GM23338 (cell line): Measurements from ENCODE around the gene ZNF831. TPM values are rescaled to one million over a fixed set of nuclear protein-coding genes. Genes with fewer than 3 reads are reported as not detected.
A peak's percentile ranks its signal among the peaks of the same experiment; 100 is the strongest.

Source experiments
- ATAC-seq: fragments of 200-7000 bp; cut with Tn5 transposase; 3 replicates; pipeline ENCODE4 v1.9.1; 2020
- DNase-seq: peaks from one replicate; pipeline ENCODE4 v3.0.0-alpha.2; 2015; ENCODE audit warnings: low spot score
- H2AFZ ChIP-seq: fragments of 200-600 bp; sonication (generic); 2 replicates; pipeline ENCODE4 v1.8.0; 2016; ENCODE audit warnings: antibody characterized with exemption, mild to moderate bottlenecking, moderate library complexity
- H3F3A ChIP-seq: fragments of 200-600 bp; sonication (generic); replicated peaks from 2 replicates; pipeline ENCODE4 v1.8.0; 2017; ENCODE audit warnings: antibody characterized with exemption, mixed run types, low read depth
- H3K27ac ChIP-seq: fragments of 200-600 bp; sonication (generic); 2 replicates; pipeline ENCODE4 v1.6.1; 2016; ENCODE audit warnings: low read depth
- H3K27me3 ChIP-seq: fragments of 200-600 bp; sonication (generic); 2 replicates; pipeline ENCODE4 v1.8.0; 2016; ENCODE audit warnings: mild to moderate bottlenecking, mixed run types, moderate library complexity; ENCODE audit not compliant: insufficient read depth
- H3K36me3 ChIP-seq: fragments of 200-600 bp; sonication (generic); 2 replicates; pipeline ENCODE4 v1.8.0; 2016; ENCODE audit warnings: mild to moderate bottlenecking; ENCODE audit not compliant: insufficient read depth
- H3K4me1 ChIP-seq: fragments of 200-600 bp; sonication (generic); 2 replicates; pipeline ENCODE4 v1.8.0; 2016; ENCODE audit warnings: mild to moderate bottlenecking, moderate library complexity; ENCODE audit not compliant: insufficient read depth
- H3K4me2 ChIP-seq: fragments of 200-600 bp; sonication (generic); 2 replicates; pipeline ENCODE4 v1.7.1; 2017; ENCODE audit warnings: mixed run types
- H3K4me3 ChIP-seq: fragments of 200-600 bp; sonication (generic); 2 replicates; pipeline ENCODE4 v1.6.1; 2016; ENCODE audit warnings: mixed run types
- H3K79me2 ChIP-seq: fragments of 200-600 bp; sonication (generic); replicated peaks from 2 replicates; pipeline ENCODE4 v1.8.0; 2017; ENCODE audit warnings: mild to moderate bottlenecking; ENCODE audit not compliant: insufficient read depth
- H3K9me2 ChIP-seq: fragments of 200-600 bp; sonication (generic); 2 replicates; pipeline ENCODE4 v1.8.0; 2017; ENCODE audit not compliant: insufficient read depth
- H4K20me1 ChIP-seq: fragments of 200-600 bp; sonication (generic); replicated peaks from 2 replicates; pipeline ENCODE4 v1.8.0; 2017; ENCODE audit warnings: mild to moderate bottlenecking; ENCODE audit not compliant: insufficient read depth
- H3K27ac Mint-ChIP-seq: 2 replicates; pipeline ENCODE4 v1.8.0; 2020; ENCODE audit warnings: inconsistent platforms, mild to moderate bottlenecking, moderate library complexity, mixed read lengths
- H3K27me3 Mint-ChIP-seq: 3 replicates; pipeline ENCODE4 v1.8.0; 2022; ENCODE audit warnings: low read depth, mild to moderate bottlenecking, moderate library complexity, mixed read lengths, inconsistent platforms; ENCODE audit not compliant: insufficient read depth, poor library complexity
- H3K36me3 Mint-ChIP-seq: 3 replicates; pipeline ENCODE4 v1.8.0; 2021; ENCODE audit warnings: low read depth, mild to moderate bottlenecking, inconsistent platforms, moderate library complexity, mixed read lengths
- H3K4me1 Mint-ChIP-seq: 3 replicates; pipeline ENCODE4 v1.8.0; 2020; ENCODE audit warnings: mild to moderate bottlenecking, inconsistent platforms, mixed read lengths
- H3K4me3 Mint-ChIP-seq: 3 replicates; pipeline ENCODE4 v1.8.0; 2021; ENCODE audit warnings: moderate library complexity, mild to moderate bottlenecking, inconsistent platforms, mixed read lengths
- H3K9me3 Mint-ChIP-seq: 3 replicates; pipeline ENCODE4 v1.8.0; 2020; ENCODE audit warnings: moderate library complexity, mild to moderate bottlenecking, inconsistent platforms, mixed read lengths
- CREB1 ChIP-seq: fragments of 250-450 bp; sonication (Bioruptor Pico); IDR thresholded peaks from 2 replicates; pipeline ENCODE4 v1.5.0; 2020; ENCODE audit warnings: low read depth, mild to moderate bottlenecking, moderate library complexity
- JUNB ChIP-seq: IDR thresholded peaks from one replicate; pipeline ENCODE4 v1.6.1; 2016; ENCODE audit warnings: antibody characterized with exemption; ENCODE audit not compliant: unreplicated experiment
- POLR2AphosphoS5 ChIP-seq: IDR thresholded peaks from 2 replicates; pipeline ENCODE4 v1.6.1; 2016; ENCODE audit warnings: antibody characterized with exemption, low read depth
- ZNF114 ChIP-seq: fragments of 250-450 bp; sonication (Bioruptor Pico); IDR thresholded peaks from 2 replicates; pipeline ENCODE4 v1.5.0; 2020; ENCODE audit warnings: mild to moderate bottlenecking, moderate library complexity
- ZNF331 ChIP-seq: fragments of 250-450 bp; sonication (Bioruptor Pico); IDR thresholded peaks from 2 replicates; pipeline ENCODE4 v1.5.0; 2020; ENCODE audit warnings: low read depth, mild to moderate bottlenecking, moderate library complexity
- ZNF462 ChIP-seq: fragments of 250-450 bp; sonication (Bioruptor Pico); IDR thresholded peaks from 2 replicates; pipeline ENCODE4 v1.5.0; 2020; ENCODE audit warnings: mild to moderate bottlenecking, moderate library complexity
- polyA plus RNA-seq: library from polyadenylated mRNA; unstranded; fragments of >200 nt; fragmentation: Nextera tagmentation; extraction: Ambion mirVana; gene quantifications from 2 replicates; pipeline ENCODE4 v1.2.1, GENCODE V29; 2016
- total RNA-seq: library from RNA; depleted of rRNA; stranded (reverse); fragments of >200 nt; shearing (Covaris generic); gene quantifications from 2 replicates; pipeline ENCODE4 v1.2.3, GENCODE V29; 2014
- TF ChIP-seq, protein P1 (sequence below): IDR thresholded peaks from one replicate; pipeline ENCODE4 v1.6.1; 2018; ENCODE audit warnings: antibody characterized with exemption; ENCODE audit not compliant: unreplicated experiment

ZNF831 gene
- total and polyA plus RNA-seq, 2 experiments from 2014 or later, result not detected

GRCh38 chr20:59138114-59138748, 25.4 kb upstream of the ZNF831 start:
- Histone ChIP-seq H3K27ac (no peak overlapping the region), H3K36me3 (peaks cover 3% of the 10 kb centered on the region; the same call in 1 of the 2 replicates), H3K9me2 (0 out of 2 replicates have a peak, but pooled peaks cover 4% of the 10 kb centered on the region), H3K27me3 (no peaks in the 10 kb centered on the region), H2AFZ (no peak overlapping the region), H3K4me1 (no peaks in the 10 kb centered on the region), H3K4me3 (no peak overlapping the region), H3K79me2 (no peaks in the 10 kb centered on the region), H4K20me1 (no peaks in the 10 kb centered on the region), H3F3A (no peaks in the 10 kb centered on the region), H3K4me2 (no peak overlapping the region)
- Mint-ChIP-seq H3K4me1 (no peaks in the 10 kb centered on the region), H3K27me3 (no peaks in the 10 kb centered on the region), H3K9me3 (peaks cover 48% of the 10 kb centered on the region), H3K27ac (no peak overlapping the region), H3K4me3 (no peak overlapping the region), H3K36me3 (peaks cover 12% of the 10 kb centered on the region)
- ATAC-seq (no peak), DNase-seq (no peak)
- no peak for TF ChIP-seq JUNB
- TF ChIP-seq, protein P1, sequence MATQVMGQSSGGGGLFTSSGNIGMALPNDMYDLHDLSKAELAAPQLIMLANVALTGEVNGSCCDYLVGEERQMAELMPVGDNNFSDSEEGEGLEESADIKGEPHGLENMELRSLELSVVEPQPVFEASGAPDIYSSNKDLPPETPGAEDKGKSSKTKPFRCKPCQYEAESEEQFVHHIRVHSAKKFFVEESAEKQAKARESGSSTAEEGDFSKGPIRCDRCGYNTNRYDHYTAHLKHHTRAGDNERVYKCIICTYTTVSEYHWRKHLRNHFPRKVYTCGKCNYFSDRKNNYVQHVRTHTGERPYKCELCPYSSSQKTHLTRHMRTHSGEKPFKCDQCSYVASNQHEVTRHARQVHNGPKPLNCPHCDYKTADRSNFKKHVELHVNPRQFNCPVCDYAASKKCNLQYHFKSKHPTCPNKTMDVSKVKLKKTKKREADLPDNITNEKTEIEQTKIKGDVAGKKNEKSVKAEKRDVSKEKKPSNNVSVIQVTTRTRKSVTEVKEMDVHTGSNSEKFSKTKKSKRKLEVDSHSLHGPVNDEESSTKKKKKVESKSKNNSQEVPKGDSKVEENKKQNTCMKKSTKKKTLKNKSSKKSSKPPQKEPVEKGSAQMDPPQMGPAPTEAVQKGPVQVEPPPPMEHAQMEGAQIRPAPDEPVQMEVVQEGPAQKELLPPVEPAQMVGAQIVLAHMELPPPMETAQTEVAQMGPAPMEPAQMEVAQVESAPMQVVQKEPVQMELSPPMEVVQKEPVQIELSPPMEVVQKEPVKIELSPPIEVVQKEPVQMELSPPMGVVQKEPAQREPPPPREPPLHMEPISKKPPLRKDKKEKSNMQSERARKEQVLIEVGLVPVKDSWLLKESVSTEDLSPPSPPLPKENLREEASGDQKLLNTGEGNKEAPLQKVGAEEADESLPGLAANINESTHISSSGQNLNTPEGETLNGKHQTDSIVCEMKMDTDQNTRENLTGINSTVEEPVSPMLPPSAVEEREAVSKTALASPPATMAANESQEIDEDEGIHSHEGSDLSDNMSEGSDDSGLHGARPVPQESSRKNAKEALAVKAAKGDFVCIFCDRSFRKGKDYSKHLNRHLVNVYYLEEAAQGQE, result peak; percentile 33

DNA sequence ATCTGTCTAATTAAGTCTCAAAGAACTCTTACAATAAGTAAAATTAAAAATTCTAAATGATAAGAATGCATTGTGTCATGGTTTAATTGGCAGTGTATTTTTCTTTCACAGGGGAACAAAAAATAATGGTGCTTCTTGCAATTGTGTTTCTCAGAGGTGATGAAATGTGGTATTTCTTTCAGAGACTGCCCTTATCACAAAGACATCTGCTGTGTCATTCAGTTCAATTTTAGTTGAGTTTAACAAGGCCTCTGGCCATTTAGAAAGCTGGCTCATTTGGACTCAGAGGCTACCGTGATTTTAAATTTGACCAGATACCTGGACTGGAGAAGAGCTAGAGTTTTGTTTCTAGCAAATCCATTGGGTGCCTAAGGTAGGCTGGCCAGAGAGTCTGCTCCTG, 23.6 kb upstream of the ZNF831 start:
- H3K9me3 Mint-ChIP-seq, result peaks cover 35% of the 10 kb centered on the region
- DNase-seq (no peak), ATAC-seq (no peak)
- no peaks in the 10 kb centered on the region for H3K4me1 ChIP-seq
- no peaks in the 10 kb centered on the region for H3F3A ChIP-seq
- 0 out of 2 replicates have a peak, but pooled peaks cover 4% of the 10 kb centered on the region for H3K9me2 ChIP-seq
- peaks cover 2% of the 10 kb centered on the region for H3K27me3 Mint-ChIP-seq
- H3K4me2 ChIP-seq, result no peak overlapping the region
- no peak overlapping the region for H3K27ac Mint-ChIP-seq
- no peak overlapping the region for H3K27ac ChIP-seq
- H3K36me3 ChIP-seq, result peaks cover 3% of the 10 kb centered on the region; the same call in 1 of the 2 replicates
- no peak overlapping the region for H3K4me3 ChIP-seq
- H3K27me3 ChIP-seq, result no peaks in the 10 kb centered on the region
- no peak overlapping the region for H3K4me3 Mint-ChIP-seq
- H2AFZ ChIP-seq, result no peak overlapping the region
- no peaks in the 10 kb centered on the region for H4K20me1 ChIP-seq
- no peaks in the 10 kb centered on the region for H3K79me2 ChIP-seq
- H3K4me1 Mint-ChIP-seq, result no peaks in the 10 kb centered on the region
- peaks cover 12% of the 10 kb centered on the region for H3K36me3 Mint-ChIP-seq
- TF ChIP-seq CREB1 (CRISPR knock-in tag), result no peak
- TF ChIP-seq POLR2AphosphoS5, result no peak
- TF ChIP-seq, protein P1, result no peak
- TF ChIP-seq ZNF114 (CRISPR knock-in tag), result no peak
- no peak for TF ChIP-seq ZNF331 (CRISPR knock-in tag)
- TF ChIP-seq ZNF462 (CRISPR knock-in tag), result no peak
- TF ChIP-seq JUNB, result no peak
